ENCODE results near the gene SYNE2. TPM values are rescaled to one million over a fixed set of nuclear protein-coding genes. Genes with fewer than 3 reads are reported as not detected.
A peak's percentile ranks its signal among the peaks of the same experiment; 100 is the strongest.

The SYNE2 gene
- total and polyA plus RNA-seq, 2 donors (not counting 1 experiment from before 2014, with no cell fraction given), result 3.1 to 15.4 TPM

DNA sequence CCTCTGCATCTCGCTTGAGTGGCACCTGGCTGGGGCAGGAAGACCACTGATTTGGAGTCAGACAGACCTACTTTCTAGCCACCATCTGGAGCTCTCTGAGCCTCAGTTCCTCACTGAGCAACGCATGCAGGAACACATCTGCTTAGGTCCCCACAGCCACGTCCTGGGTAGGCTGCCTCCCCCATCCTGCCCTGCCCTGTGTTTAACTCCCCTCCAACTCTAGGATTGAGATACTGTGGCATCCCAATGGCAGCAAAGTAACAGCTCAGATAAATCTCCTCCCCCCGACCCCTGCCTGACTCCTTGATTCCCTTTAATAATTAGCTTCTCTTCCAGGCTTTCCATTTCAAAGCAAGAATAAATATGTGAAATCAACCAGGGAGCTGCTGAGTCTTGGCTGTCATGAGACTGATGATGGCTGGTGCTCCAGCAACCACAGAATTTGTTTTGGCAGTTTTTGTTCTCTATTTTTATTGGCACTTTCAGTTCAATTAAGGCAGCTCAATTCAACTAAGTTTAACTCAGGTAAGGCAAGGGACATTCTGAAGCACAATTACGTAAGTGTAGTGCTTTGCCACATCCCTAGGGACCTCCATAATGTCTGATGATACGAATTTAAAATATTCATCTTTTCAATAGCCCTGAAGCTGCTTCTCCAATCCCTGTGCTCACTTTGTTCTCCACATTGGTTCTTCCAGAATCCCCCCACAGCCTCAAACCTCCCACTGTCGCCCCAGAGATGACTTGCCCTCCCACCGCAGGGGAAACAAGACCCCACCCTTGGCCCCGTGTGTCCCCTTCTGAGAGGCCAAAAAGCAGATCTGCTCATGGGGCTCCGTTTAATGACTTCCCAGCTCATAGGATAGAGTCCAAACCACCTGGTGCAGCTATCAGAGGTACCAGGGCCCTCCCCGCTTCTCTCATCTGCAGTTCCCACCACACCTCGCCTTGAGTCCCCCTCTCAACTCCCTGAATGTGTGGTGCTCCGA is 383.1 kb downstream of the SYNE2 start:
- Histone ChIP-seq H3K79me2 (ENCODE audit: control insufficient read depth, insufficient read depth, low read length) (no peaks in the 10 kb centered on the region), H3K36me3 (ENCODE audit: control insufficient read depth, insufficient read depth, low read length) (no peaks in the 10 kb centered on the region), H3K4me1 (ENCODE audit: control insufficient read depth, extremely low read depth, insufficient read depth, low read length) (peaks cover 16% of the 10 kb centered on the region), H3K27ac (ENCODE audit: insufficient read depth, low read length) (no peak overlapping the region), H3K27me3 (ENCODE audit: control insufficient read depth, insufficient read depth, low read length) (peaks cover 9% of the 10 kb centered on the region), H3K9ac (ENCODE audit: insufficient read depth, low read length) (no peak overlapping the region), H2AFZ (ENCODE audit: low read length) (no peak overlapping the region), H3K9me3 (ENCODE audit: control insufficient read depth, insufficient read depth, low read depth, low read length) (no peaks in the 10 kb centered on the region), H3K4me2 (ENCODE audit: extremely low read depth, insufficient read depth, low read length) (no peak overlapping the region), H4K20me1 (ENCODE audit: control insufficient read depth, extremely low read depth, insufficient read depth, low read length) (no peaks in the 10 kb centered on the region), H3K4me3 (replicated peaks in 1 of 4; ENCODE audit: control extremely low read depth in 1 of 4, insufficient read depth in 1 of 4, low read depth in 3 of 4, low read length in 4 of 4) (no peak overlapping the region)
- no peak for TF ChIP-seq EZH2 (IDR thresholded peaks at IDR 0.05; ENCODE audit: low read length, missing control alignments)
- TF ChIP-seq, protein P1, sequence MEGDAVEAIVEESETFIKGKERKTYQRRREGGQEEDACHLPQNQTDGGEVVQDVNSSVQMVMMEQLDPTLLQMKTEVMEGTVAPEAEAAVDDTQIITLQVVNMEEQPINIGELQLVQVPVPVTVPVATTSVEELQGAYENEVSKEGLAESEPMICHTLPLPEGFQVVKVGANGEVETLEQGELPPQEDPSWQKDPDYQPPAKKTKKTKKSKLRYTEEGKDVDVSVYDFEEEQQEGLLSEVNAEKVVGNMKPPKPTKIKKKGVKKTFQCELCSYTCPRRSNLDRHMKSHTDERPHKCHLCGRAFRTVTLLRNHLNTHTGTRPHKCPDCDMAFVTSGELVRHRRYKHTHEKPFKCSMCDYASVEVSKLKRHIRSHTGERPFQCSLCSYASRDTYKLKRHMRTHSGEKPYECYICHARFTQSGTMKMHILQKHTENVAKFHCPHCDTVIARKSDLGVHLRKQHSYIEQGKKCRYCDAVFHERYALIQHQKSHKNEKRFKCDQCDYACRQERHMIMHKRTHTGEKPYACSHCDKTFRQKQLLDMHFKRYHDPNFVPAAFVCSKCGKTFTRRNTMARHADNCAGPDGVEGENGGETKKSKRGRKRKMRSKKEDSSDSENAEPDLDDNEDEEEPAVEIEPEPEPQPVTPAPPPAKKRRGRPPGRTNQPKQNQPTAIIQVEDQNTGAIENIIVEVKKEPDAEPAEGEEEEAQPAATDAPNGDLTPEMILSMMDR (conservative IDR thresholded peaks at IDR 0.05 in 1 of 2, IDR thresholded peaks at IDR 0.05 in 1 of 2; ENCODE audit: low read depth in 1 of 2, low read length in 2 of 2), result no peak
- DNase-seq (ENCODE audit: low read depth in 2 of 2), result no peak

DNA sequence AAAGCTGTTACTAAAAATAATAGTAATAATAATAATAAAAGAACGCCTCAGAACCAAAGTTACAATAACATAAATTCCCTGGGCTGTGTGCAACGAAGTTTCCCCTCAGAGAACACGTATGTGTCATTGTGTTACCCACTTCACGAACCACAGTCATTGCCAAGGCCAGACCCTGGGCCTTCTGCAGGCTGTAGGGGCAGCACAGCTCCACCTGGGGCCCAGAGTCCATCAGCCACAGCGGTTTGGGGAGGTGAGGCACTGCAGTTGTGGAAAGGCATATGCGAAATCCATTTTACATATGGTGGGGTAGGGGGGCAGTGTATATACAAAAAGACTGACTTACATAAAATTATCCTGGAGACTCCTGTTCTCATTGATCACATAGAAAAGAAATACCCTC is 385.2 kb downstream of the SYNE2 start:
- Histone ChIP-seq H3K4me1 (ENCODE audit: control insufficient read depth, extremely low read depth, insufficient read depth, low read length) (peaks cover 5% of the 10 kb centered on the region), H3K9me3 (ENCODE audit: control insufficient read depth, insufficient read depth, low read depth, low read length) (no peaks in the 10 kb centered on the region), H2AFZ (ENCODE audit: low read length) (no peak overlapping the region), H3K27ac (ENCODE audit: insufficient read depth, low read length) (no peak overlapping the region), H4K20me1 (ENCODE audit: control insufficient read depth, extremely low read depth, insufficient read depth, low read length) (no peaks in the 10 kb centered on the region), H3K9ac (ENCODE audit: insufficient read depth, low read length) (no peak overlapping the region), H3K4me3 (replicated peaks in 1 of 4; ENCODE audit: control extremely low read depth in 1 of 4, insufficient read depth in 1 of 4, low read depth in 3 of 4, low read length in 4 of 4) (no peak overlapping the region), H3K79me2 (ENCODE audit: control insufficient read depth, insufficient read depth, low read length) (no peaks in the 10 kb centered on the region), H3K4me2 (ENCODE audit: extremely low read depth, insufficient read depth, low read length) (no peak overlapping the region), H3K36me3 (ENCODE audit: control insufficient read depth, insufficient read depth, low read length) (no peaks in the 10 kb centered on the region), H3K27me3 (ENCODE audit: control insufficient read depth, insufficient read depth, low read length) (peaks cover 9% of the 10 kb centered on the region)
- DNase-seq (ENCODE audit: low read depth in 2 of 2), result no peak
- TF ChIP-seq EZH2 (IDR thresholded peaks at IDR 0.05; ENCODE audit: low read length, missing control alignments), result no peak
- TF ChIP-seq, protein P1 (conservative IDR thresholded peaks at IDR 0.05 in 1 of 2, IDR thresholded peaks at IDR 0.05 in 1 of 2; ENCODE audit: low read depth in 1 of 2, low read length in 2 of 2), result no peak

DNA sequence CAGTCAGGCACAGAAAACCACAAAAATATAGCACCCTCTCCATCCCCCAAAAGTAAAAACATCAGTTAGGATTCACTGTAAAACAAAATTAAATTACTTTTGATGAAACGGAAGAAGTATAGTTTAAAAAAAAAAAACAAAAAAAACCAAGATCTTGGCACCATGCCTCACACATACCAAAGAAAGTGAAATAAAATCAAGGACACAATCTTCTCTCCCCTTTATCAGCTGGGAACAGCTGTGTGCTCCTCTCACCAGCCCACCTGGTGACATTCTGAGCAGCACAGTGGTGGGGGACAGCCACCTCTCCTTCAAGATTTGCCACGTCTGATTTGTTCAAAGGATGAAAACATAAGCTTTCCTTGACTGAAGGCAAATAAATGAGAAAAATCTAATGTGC is 385.8 kb downstream of the SYNE2 start:
- Histone ChIP-seq H3K79me2 (ENCODE audit: control insufficient read depth, insufficient read depth, low read length) (no peaks in the 10 kb centered on the region), H4K20me1 (ENCODE audit: control insufficient read depth, extremely low read depth, insufficient read depth, low read length) (no peaks in the 10 kb centered on the region), H3K27ac (ENCODE audit: insufficient read depth, low read length) (no peak overlapping the region), H3K4me2 (ENCODE audit: extremely low read depth, insufficient read depth, low read length) (peak overlapping the region; percentile 25), H2AFZ (ENCODE audit: low read length) (no peak overlapping the region), H3K4me3 (replicated peaks in 1 of 4; ENCODE audit: control extremely low read depth in 1 of 4, insufficient read depth in 1 of 4, low read depth in 3 of 4, low read length in 4 of 4) (no peak overlapping the region), H3K4me1 (ENCODE audit: control insufficient read depth, extremely low read depth, insufficient read depth, low read length) (no peaks in the 10 kb centered on the region), H3K9ac (ENCODE audit: insufficient read depth, low read length) (no peak overlapping the region), H3K36me3 (ENCODE audit: control insufficient read depth, insufficient read depth, low read length) (no peaks in the 10 kb centered on the region), H3K9me3 (ENCODE audit: control insufficient read depth, insufficient read depth, low read depth, low read length) (no peaks in the 10 kb centered on the region), H3K27me3 (ENCODE audit: control insufficient read depth, insufficient read depth, low read length) (peaks cover 9% of the 10 kb centered on the region)
- TF ChIP-seq, protein P1 (conservative IDR thresholded peaks at IDR 0.05 in 1 of 2, IDR thresholded peaks at IDR 0.05 in 1 of 2; ENCODE audit: low read depth in 1 of 2, low read length in 2 of 2), result no peak
- no peak for TF ChIP-seq EZH2 (IDR thresholded peaks at IDR 0.05; ENCODE audit: low read length, missing control alignments)
- no peak for DNase-seq (ENCODE audit: low read depth in 2 of 2)

Data from fibroblast of lung (primary cell).